HG02798 (cell line): ENCODE data around the gene MAP3K12.
A peak's percentile ranks its signal among the peaks of the same experiment; 100 is the strongest.
"Not testable (repeated sequence)": the region's sequence is repeated elsewhere in the genome, so short reads cannot be mapped to it uniquely, and the experiment has no call there.

ENCODE experiments used
- ATAC-seq: cut with Tn5 transposase; IDR thresholded peaks from one replicate; pipeline ENCODE4 v1.9.1; 2021; ENCODE audit warnings: mild to moderate bottlenecking; ENCODE audit not compliant: unreplicated experiment, poor library complexity

The MAP3K12 gene

DNA sequence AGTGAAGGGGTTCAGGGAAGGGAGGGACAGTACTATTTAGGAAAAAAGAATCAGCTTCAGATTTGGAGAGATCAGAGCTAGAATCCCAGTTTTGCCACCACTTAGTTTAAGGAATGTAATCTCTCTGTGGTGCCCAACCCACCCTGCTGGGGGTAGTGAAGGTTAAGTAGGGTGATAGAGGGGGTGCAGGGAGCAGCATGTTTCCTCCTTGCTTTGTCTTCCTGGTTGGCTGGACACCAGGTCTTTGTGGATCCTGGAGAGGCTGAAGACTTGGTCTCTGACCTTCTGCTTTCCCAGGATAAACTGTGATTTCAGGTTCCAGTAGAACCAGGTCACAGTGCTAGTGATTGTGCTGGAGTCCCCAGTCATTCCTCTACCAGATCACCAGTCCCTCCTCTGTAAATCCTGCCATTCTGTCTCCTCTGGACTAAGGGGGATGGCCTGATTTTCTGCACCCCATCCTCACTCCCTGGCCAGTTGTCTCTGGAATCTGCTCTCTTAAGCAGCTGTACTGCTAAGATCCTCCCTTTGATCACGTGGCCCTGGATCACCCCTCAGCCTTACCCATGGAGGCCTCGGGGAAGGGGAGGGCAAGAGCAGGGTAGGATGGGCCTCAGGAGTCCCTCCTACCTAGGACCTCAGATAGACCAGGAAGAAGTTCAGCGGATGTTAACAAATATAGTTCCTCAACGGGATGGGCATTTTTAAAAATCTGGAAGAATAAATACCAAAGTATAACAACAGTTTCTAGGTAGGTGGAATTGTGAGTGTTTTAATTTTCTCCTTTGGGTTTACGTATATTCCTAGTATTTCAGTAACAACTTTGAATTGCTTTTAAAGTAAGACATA lies 3.1 kb downstream of the MAP3K12 start:
- no peak for ATAC-seq

DNA sequence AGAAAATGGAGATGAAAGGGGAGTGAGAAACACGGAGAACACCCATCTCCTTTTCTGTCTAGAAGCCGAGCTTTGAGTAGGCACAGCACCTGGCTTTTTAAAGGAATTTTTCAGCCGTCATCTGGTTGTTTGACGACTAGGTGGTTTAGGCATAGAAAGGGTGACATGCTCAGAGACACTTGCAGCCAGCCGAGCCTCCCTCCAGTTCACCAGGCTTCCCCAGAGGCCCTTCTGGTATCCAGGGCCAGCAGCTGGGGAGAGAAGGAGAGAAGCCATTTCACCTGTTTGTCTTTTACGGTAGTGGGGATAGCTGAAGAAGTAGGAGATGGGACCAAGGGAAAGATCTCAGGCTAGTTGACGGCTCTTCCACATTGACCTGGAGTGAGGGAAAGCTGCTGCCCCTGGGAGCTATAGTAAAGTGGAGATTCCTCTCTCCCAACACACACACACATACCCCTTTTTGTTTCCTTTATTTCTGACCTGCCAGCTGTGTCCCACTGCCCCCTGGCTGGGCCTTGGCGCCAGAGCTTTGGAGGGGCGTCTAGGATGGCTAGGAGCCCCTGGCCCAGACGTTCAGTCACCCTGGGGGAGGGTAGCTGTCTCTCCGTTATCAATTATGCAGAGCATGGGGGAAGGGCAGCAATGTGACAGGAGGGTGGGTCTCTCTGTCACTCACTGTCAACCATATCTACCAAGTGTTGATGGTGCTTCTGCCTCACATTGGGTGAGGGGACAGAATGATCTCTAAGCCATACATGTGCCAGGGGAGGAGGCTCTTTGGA lies 5.5 kb downstream of the MAP3K12 start:
- ATAC-seq: no peak

DNA sequence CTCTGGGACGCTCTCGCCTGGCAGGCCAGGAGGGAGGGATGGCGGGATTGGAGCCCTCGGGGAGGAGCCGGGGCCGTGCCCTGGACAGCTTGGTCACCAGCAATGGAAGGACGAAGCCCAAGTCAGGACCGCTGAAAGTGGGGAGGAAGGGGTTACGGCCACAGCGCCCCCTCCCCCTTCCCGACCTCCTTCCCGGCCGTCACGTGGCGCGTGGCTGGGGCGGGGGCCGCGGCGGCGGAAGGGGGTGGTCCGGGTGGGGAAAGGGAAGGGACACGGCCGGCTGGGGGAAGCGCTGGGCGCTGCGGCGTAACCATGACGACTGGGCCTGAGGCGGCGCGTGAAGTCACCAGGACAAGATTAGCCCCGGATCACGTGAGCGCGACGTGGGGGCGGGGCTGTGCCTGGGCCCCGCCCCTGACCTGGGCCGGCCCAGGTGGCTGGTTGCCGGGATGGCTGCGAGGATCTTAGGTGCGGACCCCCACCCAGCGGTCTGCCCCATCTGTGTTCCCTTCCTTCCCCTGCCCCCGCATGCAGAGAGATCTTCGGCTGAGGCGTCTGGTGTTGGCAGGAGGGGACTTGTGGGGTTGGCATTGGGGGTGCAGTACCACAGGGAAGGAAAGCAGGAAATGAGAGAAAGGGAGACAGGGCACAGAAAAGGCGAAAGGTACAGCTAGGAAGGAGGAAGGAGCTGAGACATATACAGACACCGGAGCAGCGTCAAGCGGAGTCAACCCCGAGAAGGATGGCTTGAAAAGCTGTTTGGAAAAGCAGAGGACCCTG lies 6.2 kb downstream of the MAP3K12 start:
- ATAC-seq: peak; percentile 97

DNA sequence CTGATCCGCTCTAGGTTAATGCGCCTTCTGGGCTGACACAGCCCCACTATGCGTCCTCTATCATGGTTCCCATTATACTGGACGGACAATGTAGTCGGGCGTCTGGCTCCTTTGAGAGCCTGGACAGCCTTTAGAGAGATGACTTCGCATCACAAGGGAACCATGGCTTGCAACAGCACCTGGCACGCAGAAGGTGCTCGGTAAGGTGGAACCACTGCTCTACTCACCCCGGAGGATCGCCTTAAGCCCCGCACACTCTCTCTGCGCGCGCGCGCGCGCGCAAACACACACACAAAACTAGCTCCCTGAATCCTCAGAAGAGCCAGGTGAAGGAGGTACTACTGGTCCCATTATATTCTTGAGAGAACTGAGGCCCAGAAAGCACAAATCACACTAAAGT lies 7.1 kb downstream of the MAP3K12 start:
- ATAC-seq: no peak

DNA sequence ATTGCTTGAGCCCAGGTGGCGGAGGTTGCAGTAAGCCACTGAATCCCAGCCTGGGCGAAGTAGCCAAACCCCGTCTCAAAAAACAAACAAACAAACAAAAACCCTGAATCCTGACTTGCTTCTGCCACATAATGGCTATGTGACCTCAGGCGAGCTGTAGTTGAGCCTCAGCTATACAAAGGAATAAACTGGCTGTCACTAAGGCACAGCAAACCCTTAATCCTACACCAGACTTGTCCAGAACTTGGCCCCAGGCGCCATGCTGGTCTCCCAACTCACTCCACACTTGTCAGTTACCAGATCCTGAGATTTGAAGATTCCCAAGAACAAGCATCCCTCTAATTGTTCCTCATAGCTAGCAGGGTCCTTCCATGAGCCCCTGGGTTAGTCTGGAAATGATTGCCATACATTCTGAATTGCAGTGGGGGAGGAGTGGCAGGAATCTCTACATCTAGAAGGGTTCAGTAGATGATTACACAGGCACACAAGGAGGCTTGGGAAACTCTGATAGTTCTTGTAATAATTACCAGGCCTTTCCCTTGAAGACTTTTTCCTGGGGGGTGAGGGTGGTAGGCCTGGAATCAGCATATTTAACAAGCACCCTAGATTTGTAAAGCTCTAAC lies 9.9 kb downstream of the MAP3K12 start:
- no peak for ATAC-seq

DNA sequence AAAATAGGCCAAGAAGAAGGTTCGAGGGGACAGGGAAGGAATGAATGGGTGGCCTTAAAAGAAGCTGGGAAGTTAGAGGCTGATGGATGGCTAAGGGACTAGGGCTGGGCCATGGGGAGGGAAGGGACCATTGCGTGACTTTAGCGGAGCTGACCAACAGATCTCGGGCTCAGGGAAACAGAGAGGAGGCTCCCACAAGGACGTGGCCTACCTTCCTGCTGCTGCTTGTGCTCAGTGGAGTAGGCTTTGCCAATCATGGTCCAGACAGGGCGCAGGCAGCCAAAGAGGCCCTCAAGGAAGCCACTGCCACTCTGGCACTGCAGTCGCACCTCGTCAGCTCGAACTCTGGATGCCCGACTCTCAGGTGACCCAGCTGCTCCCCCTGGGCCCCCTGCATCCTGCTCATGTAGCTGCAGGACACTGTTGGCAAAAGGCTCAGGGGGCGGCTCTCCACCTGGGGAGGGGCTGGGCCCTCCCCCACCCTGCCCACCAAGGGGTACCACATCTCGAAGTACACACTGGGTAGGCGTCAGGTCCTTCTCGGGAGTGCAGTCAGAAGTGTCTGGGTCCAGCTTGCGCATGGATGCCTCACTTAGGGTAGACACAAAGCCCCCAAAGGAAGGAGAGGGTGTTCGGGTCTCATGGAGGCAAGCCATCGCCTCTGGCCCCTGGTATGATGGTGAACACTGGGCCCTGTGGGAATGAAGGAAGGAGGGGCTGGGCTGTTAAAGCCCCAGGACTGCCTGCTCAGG lies 12.3 kb downstream of the MAP3K12 start:
- no peak for ATAC-seq

DNA sequence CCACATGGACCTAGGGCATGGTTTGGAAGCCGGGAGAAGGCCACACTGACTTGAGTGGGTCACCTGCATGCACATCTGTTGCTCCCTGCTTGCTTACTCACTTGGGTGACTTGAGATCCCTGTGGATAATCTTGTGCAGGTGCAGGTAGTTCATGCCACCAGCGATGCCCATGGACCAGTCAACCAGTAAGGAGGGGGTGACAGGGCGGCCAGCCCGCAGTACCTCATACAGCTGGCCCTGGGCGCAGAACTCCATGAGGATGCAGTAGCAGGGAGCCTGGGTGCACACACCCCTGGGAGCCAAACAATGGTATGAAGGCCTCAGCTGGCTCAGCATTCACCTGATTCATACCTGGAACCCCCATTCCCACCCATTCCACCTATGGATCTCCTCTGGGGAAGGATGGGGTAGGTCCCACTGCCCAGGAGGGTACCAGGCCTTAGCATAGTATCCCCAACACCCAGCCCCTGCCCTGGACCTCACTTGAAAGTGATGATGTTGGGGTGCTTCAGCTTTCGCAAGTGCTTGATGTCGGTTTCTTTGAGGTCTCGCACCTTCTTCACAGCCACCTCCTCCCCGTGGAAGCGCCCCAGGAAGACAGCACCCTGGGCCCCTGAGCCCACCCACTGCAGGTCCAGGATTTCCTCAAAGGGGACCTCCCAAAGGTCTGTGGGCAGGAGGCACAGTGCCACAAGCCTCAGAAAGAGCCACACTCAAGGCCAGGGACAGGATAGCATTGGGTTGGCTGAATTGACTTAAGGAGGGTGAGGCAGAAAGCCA lies 13.1 kb downstream of the MAP3K12 start:
- ATAC-seq: no peak

DNA sequence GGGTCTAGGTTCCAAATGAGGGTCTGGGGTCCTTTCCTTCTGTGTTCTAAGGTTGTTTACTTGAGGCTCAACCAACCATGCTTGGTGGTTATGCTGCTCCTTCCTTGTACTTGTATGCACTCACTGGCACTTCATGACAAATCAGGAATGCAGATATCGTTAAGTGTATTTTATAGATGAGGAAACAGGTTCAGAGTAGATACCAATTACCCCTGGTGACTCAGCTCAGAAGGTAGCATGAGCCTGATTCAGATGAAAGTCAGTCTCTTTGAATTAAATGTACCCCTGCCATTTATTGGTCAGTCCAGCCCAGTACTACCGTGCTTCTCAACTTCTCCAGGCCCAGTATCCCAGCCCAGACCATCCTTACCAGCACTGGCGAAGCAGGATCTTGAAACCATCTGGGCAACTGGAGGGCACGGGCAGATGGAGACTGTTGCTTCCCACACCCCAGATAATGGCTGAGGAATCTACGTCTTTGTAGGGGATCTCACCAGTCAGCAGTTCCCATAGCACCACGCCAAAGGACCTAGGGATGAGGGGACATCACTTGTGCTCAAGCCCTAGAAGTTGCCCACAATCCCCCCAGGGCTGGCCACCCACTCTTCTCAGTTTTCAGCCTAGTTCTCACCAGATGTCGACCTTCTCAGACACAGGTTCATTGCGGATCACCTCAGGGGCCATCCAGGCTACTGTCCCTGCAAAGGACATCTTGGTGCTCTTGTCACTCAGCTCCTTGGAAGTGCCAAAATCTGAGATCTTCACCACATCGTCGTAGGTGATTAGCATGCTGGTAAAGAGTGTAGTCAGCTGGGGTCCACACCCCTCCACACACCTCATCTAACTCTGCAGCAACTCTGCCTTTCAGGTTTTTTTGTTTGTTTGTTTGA lies 14.3 kb downstream of the MAP3K12 start:
- ATAC-seq: no peak

DNA sequence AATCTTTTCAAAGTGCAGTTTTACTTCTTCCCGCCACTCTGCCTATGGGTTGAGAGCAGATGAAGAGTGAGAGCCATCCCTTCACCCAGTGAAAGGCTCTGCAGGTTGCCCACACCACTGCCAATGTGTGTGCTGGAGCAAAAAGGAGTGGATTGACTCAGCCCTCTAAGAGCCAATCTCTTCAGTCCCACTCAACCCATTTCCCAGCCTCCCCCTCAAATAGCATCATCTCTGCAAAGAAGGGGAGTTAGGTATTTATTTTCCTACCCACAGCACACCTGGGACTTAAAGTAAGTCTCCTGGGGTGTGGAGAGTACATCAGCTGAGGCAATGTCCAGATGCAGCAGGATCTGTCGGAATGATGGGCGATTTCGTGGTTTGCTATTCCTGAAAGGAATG lies 15.3 kb downstream of the MAP3K12 start:
- ATAC-seq: no peak

DNA sequence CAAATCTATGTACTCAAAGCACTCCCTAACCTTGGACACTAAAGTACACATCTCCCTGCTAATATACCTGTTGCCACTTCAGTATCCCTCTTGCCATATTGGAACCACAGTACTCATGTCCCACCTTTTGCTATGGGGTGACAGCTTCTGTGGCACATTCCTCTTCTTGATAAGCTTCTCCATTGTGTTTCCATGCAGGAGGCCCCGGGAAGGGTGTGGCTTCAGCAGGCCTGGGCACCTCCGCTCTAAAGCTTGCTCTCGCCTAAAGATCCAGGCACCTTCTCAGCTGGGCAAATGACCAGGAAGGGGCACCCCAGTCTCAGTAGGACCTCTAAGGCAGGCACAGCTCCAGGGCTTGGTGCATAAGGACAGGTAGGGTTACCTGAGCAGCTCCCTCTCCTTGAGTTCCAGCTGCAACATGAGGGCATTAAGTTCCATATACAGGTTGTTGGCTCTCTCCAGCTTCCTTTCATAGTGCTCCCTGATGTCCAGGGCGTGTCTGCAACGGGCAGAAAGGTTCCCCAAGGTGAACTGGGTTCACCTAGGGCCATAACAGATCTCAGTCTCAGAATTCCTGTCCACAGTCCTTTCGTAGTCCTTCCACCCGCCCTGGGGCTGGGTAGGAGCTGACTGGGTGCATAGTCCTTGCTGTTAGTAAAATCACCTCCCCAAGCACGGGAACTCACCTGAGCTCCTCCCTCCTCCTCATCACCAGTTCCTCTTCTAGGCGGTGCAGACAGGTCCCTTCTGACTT lies 15.9 kb downstream of the MAP3K12 start:
- no peak for ATAC-seq

DNA sequence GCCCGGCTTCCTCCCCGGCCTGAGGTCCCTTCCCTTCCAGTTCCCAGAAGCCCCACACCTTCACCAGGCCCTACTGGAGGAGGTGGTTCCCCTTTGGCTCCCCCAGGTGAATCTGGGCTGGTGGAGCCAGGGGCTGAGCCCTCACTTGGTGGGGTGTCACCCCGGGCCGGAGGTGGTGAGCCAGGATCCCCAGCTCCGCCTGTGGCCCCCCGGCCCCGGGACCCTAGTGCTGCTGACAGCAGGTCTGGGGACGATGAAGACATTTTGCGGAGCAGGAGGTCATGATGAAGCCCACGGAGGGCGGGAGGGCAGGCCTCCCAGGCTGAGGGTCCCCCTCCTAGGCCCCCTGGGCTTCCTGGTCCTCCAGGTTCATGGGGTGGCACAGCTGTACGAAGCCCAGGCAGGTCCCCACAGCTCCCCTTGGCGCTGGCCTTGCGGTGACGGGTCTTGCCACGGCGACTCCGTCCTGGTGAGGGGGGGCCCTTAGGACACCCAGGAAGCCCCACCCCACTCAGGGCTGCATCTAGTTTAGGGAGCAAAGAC lies 16.6 kb downstream of the MAP3K12 start:
- no peak for ATAC-seq

DNA sequence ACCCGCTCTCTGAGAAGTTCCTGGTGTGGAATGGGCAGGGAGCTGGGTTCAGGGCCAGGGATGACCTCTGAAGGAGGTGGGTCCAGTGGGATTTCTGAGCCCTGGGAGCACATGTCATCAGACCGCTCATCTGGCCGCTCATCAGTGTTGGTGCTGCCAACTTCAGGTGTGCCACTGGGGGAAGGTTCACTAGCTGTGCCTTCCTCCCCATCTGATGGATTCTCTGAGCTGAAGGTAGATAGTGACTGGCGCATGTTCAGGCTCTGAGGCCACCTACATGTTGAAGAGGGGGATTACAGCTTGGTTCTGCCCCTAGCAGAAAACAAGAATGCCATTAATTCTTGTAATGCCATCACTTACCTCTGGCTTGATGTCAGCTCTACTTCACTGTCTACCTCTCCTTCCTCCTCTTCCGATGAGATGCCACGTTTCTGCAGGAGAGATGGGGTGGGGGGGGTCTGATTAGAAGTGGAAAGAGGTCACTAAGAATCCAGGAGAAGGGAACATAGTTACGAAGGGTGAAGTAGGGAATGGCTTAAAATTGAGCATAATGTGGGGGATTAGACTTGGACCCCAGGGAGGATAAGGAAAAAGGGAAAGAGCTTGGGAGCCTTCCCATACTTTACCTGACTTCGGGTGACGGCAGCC lies 17.2 kb downstream of the MAP3K12 start:
- ATAC-seq: no peak

DNA sequence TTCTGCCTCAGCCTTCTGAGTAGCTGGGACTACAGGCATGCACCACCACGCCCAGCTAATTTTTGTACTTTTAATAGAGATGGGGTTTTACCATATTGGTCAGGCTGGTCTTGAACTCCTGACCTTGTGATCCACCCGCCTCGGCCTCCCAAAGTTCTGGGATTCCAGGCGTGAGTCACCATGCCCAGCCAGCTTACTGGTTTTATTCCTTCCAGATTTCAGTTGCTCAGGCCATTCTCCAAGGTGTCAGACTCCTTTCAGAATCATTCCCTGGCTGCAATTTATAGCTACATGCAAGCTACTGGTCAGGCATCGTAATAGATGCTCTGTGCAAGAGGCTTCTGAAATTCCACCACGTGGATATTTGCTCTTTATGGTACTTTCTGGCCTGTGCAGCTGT lies 17.8 kb downstream of the MAP3K12 start:
- not testable (repeated sequence) for ATAC-seq

DNA sequence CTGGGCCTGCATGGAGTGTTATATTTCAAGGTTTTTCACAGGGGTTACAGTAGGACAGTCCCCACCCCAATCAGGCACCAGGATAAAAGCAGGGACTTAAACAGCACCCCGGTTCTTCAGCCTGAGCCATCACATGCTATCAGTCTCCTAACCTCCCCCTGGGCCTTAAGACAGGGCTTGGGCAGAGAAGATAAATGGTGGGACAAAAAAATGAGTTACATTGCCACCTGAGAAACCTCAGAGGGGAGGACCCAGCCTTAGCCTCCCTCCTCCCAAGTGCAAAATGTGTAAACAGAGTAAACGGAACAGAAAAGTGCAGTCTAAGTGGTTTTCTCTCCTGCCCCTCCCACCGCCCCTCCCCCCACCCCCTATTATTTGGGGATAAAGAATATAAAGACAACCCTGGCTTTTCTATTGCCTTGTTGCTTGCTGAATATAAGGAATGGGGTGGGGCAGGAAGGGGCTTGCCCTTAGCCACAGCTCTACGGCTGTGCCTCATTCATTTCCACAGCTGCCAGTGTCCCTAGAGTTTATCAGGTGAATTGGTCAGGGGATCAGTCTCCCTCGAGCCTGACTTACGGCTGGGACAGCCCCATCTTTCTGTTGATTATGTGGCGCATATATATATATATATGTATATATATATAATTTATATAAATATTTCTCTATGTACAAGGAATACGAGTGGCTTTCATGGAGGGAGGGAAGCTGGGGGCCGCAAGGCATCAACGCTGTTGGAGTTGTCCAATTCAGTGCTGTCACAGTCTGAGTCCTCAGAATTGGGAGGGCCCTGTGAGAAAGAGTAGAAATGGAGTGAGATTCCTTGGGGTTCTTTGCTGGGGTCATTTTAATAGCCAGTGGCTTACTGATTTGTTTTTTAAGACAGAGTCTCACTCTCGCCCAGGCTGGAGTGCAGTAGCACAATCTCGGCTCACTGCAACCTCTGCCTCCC lies 18.5 kb downstream of the MAP3K12 start:
- no peak for ATAC-seq

DNA sequence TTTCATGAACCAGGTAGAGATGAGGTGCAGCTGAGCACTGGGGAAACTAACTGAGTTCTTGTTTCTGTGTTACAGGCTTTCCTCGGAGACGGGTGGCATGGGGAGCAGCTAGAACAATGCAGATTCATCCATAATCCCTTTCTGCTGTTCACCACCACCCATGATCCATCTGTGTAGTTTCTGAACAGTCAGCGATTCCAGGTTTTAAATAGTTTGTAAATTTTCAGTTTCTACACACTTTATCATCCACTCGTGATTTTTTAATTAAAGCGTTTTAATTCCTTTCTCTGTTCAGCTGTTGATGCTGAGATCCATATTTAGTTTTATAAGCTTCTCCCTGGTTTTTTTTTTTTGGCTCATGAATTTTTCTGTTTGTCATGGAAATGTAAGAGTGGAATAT lies 19.9 kb downstream of the MAP3K12 start:
- ATAC-seq: no peak
